ENCODE data around the gene IGSF21.

The IGSF21 gene

DNA sequence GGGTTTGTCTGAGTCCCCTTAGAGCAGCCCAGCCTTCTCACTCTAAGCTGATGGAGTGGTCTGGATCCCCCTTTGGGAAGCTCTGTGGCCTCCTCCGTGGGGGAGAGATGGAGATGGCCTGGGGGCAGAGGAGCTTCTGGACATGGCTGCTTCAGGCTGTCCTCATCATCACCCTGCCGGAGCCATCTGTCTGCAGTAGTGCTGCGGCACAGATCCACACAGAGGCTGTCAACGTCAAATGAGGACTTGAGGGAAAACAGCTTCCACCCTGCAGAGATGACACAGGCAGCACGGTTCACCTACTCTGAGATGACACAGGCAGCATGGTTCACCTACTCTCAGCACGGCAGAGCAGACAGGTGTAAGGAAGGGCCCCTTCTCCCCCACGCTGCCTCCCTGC lies 134.3 kb downstream of the IGSF21 start:
- WGBS (ENCODE audit: extremely low coverage, insufficient coverage, insufficient read length), result no CpG with 5 or more reads among the region's 7 CpGs
- H2BK5ac ChIP-seq (ENCODE audit: low read depth, low read length, poor library complexity), result no peak overlapping the region
- no peaks in the 10 kb centered on the region for H3K27me3 ChIP-seq (ENCODE audit: insufficient read depth, low read length)
- no peak overlapping the region for H3K4me3 ChIP-seq (ENCODE audit: low read depth, low read length)
- no peaks in the 10 kb centered on the region for H3K4me1 ChIP-seq (ENCODE audit: control insufficient read depth in 1 of 2, insufficient read depth in 2 of 2, low read length in 2 of 2)
- no peak for DNase-seq
- H2AFZ ChIP-seq (ENCODE audit: insufficient read depth, low read length, poor library complexity), result no peak overlapping the region
- H2BK120ac ChIP-seq (ENCODE audit: insufficient read depth, low read length, poor library complexity), result no peak overlapping the region
- no peak overlapping the region for H4K8ac ChIP-seq (ENCODE audit: low read depth, low read length)
- no peak overlapping the region for H4K12ac ChIP-seq (ENCODE audit: low read depth, low read length)
- no peak overlapping the region for H3K14ac ChIP-seq (ENCODE audit: low read length)
- no peak overlapping the region for H3K27ac ChIP-seq (ENCODE audit: low read depth, low read length)
- no peak overlapping the region for H2AK5ac ChIP-seq (ENCODE audit: low read length)
- H3K36me3 ChIP-seq (ENCODE audit: control insufficient read depth in 1 of 2, insufficient read depth in 2 of 2, low read length in 2 of 2), result no peaks in the 10 kb centered on the region
- H3K4me2 ChIP-seq (ENCODE audit: low read length), result no peak overlapping the region
- no peak overlapping the region for H3K9ac ChIP-seq (ENCODE audit: low read length)
- no peak overlapping the region for H3K4ac ChIP-seq (ENCODE audit: low read depth, low read length)
- H3K23ac ChIP-seq (ENCODE audit: low read length), result no peak overlapping the region
- no peaks in the 10 kb centered on the region for H3K79me2 ChIP-seq (ENCODE audit: control insufficient read depth, insufficient read depth, low read length, poor library complexity)
- no peak overlapping the region for H2BK12ac ChIP-seq (ENCODE audit: low read length)
- H4K91ac ChIP-seq (ENCODE audit: low read depth, low read length), result no peak overlapping the region
- no peaks in the 10 kb centered on the region for H3K79me1 ChIP-seq (ENCODE audit: low read length)
- H3K9me3 ChIP-seq (ENCODE audit: insufficient read depth, low read depth, low read length), result peaks cover 1% of the 10 kb centered on the region
- H3K18ac ChIP-seq (ENCODE audit: low read length), result no peak overlapping the region

DNA sequence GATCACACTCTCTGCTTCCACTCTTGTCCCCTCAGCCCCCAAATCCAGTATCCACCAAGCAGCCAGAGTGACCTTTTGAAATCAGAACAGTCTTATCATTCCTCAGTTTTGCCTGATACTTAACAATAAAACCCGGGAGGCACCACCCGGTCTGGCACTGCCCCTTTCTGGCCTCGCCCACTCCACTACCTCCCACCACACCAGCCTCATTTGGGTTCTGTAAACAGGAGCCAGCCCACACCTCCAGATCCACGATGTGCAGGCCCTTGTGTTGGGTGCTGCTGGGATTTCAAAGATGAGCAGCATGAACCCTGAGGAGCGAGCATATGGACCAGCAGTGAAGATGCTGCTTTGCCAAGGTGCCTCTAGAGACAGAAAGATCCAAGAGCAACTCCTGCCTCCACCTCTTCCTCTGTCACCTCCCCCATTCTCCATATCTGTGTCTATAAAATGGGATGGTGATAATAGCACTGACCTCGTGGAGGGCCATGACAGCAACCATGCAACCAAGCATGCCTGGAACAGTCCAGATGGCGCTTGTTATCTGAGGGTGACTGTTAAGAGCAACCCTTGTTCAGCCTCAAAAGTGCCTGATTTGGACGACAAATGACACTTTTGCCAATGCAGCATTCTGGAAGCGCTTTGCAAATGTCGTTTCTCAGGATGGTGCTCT lies 136.0 kb downstream of the IGSF21 start:
- H2BK12ac ChIP-seq (ENCODE audit: low read length), result no peak overlapping the region
- no peak overlapping the region for H3K4me3 ChIP-seq (ENCODE audit: low read depth, low read length)
- H3K4ac ChIP-seq (ENCODE audit: low read depth, low read length), result no peak overlapping the region
- no peak overlapping the region for H2BK120ac ChIP-seq (ENCODE audit: insufficient read depth, low read length, poor library complexity)
- no peaks in the 10 kb centered on the region for H3K36me3 ChIP-seq (ENCODE audit: control insufficient read depth in 1 of 2, insufficient read depth in 2 of 2, low read length in 2 of 2)
- no CpG with 5 or more reads among the region's 10 CpGs for WGBS (ENCODE audit: extremely low coverage, insufficient coverage, insufficient read length)
- no peak overlapping the region for H4K12ac ChIP-seq (ENCODE audit: low read depth, low read length)
- H3K9me3 ChIP-seq (ENCODE audit: insufficient read depth, low read depth, low read length), result peaks cover 1% of the 10 kb centered on the region
- no peaks in the 10 kb centered on the region for H3K27me3 ChIP-seq (ENCODE audit: insufficient read depth, low read length)
- H3K27ac ChIP-seq (ENCODE audit: low read depth, low read length), result no peak overlapping the region
- no peak overlapping the region for H3K4me2 ChIP-seq (ENCODE audit: low read length)
- no peak overlapping the region for H4K8ac ChIP-seq (ENCODE audit: low read depth, low read length)
- H3K9ac ChIP-seq (ENCODE audit: low read length), result peak overlapping the region; percentile 24
- H2AK5ac ChIP-seq (ENCODE audit: low read length), result no peak overlapping the region
- no peak overlapping the region for H2BK5ac ChIP-seq (ENCODE audit: low read depth, low read length, poor library complexity)
- no peaks in the 10 kb centered on the region for H3K79me2 ChIP-seq (ENCODE audit: control insufficient read depth, insufficient read depth, low read length, poor library complexity)
- no peak overlapping the region for H3K14ac ChIP-seq (ENCODE audit: low read length)
- no peak overlapping the region for H3K18ac ChIP-seq (ENCODE audit: low read length)
- no peaks in the 10 kb centered on the region for H3K4me1 ChIP-seq (ENCODE audit: control insufficient read depth in 1 of 2, insufficient read depth in 2 of 2, low read length in 2 of 2)
- no peak overlapping the region for H2AFZ ChIP-seq (ENCODE audit: insufficient read depth, low read length, poor library complexity)
- H4K91ac ChIP-seq (ENCODE audit: low read depth, low read length), result no peak overlapping the region
- no peak overlapping the region for H3K23ac ChIP-seq (ENCODE audit: low read length)
- no peaks in the 10 kb centered on the region for H3K79me1 ChIP-seq (ENCODE audit: low read length)
- DNase-seq, result no peak

DNA sequence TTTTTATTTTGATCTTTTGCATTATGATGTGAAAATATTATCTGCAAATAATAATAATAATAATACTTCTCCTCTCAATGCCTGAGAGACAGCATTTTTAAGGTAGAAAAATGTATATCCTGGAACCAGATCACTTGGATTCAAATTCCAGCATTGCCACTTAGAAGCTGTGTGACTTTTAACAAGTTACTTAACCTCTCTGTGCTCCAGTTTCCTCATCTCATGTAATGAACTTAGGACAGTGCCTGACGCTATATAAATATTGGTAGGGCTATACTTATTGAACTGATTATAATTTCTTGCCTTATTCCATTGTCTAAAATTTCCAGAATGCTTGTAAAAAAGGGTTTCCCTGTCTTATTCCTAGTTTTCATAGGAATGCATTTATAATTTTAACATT lies 137.2 kb downstream of the IGSF21 start:
- Histone ChIP-seq H3K18ac (ENCODE audit: low read length) (no peak overlapping the region), H3K4me3 (ENCODE audit: low read depth, low read length) (no peak overlapping the region), H2BK120ac (ENCODE audit: insufficient read depth, low read length, poor library complexity) (no peak overlapping the region), H2AK5ac (ENCODE audit: low read length) (no peak overlapping the region), H3K4ac (ENCODE audit: low read depth, low read length) (no peak overlapping the region), H3K4me2 (ENCODE audit: low read length) (no peak overlapping the region), H3K27me3 (ENCODE audit: insufficient read depth, low read length) (no peaks in the 10 kb centered on the region), H3K4me1 (ENCODE audit: control insufficient read depth in 1 of 2, insufficient read depth in 2 of 2, low read length in 2 of 2) (no peaks in the 10 kb centered on the region), H4K8ac (ENCODE audit: low read depth, low read length) (no peak overlapping the region), H2BK12ac (ENCODE audit: low read length) (no peak overlapping the region), H4K12ac (ENCODE audit: low read depth, low read length) (no peak overlapping the region), H3K79me2 (ENCODE audit: control insufficient read depth, insufficient read depth, low read length, poor library complexity) (no peaks in the 10 kb centered on the region), H3K9ac (ENCODE audit: low read length) (no peak overlapping the region), H3K14ac (ENCODE audit: low read length) (no peak overlapping the region), H2AFZ (ENCODE audit: insufficient read depth, low read length, poor library complexity) (no peak overlapping the region), H3K23ac (ENCODE audit: low read length) (no peak overlapping the region), H3K36me3 (ENCODE audit: control insufficient read depth in 1 of 2, insufficient read depth in 2 of 2, low read length in 2 of 2) (no peaks in the 10 kb centered on the region), H3K9me3 (ENCODE audit: insufficient read depth, low read depth, low read length) (peaks cover 1% of the 10 kb centered on the region), H2BK5ac (ENCODE audit: low read depth, low read length, poor library complexity) (no peak overlapping the region), H3K79me1 (ENCODE audit: low read length) (no peaks in the 10 kb centered on the region), H3K27ac (ENCODE audit: low read depth, low read length) (no peak overlapping the region), H4K91ac (ENCODE audit: low read depth, low read length) (no peak overlapping the region)
- no CpG with 5 or more reads among the region's 1 CpG for WGBS (ENCODE audit: extremely low coverage, insufficient coverage, insufficient read length)
- DNase-seq, result no peak

DNA sequence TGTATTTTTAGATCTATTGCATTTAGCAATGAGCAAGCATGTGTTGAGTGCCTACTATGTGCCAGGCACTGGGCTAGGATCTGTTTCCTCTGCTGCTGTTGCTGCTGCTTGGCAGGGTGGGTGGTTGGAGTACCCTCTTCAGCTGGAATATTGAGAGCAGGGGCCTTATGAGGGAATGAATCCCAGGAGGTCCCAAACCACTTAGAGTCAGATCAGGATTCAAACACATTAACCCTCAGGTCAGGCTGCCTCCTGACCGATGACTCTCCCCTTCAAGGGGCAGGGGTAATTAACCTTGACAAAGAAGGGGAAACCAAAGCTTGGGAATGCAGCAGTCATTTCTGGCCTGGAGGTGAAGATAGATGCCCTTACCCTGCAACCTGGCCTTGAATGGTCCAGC lies 138.0 kb downstream of the IGSF21 start:
- Histone ChIP-seq H3K23ac (ENCODE audit: low read length) (no peak overlapping the region), H2BK5ac (ENCODE audit: low read depth, low read length, poor library complexity) (no peak overlapping the region), H3K27ac (ENCODE audit: low read depth, low read length) (no peak overlapping the region), H3K79me2 (ENCODE audit: control insufficient read depth, insufficient read depth, low read length, poor library complexity) (no peaks in the 10 kb centered on the region), H2BK120ac (ENCODE audit: insufficient read depth, low read length, poor library complexity) (no peak overlapping the region), H2AK5ac (ENCODE audit: low read length) (no peak overlapping the region), H3K14ac (ENCODE audit: low read length) (no peak overlapping the region), H4K91ac (ENCODE audit: low read depth, low read length) (no peak overlapping the region), H3K18ac (ENCODE audit: low read length) (no peak overlapping the region), H4K8ac (ENCODE audit: low read depth, low read length) (no peak overlapping the region), H3K27me3 (ENCODE audit: insufficient read depth, low read length) (no peaks in the 10 kb centered on the region), H3K9me3 (ENCODE audit: insufficient read depth, low read depth, low read length) (peaks cover 1% of the 10 kb centered on the region), H2AFZ (ENCODE audit: insufficient read depth, low read length, poor library complexity) (no peak overlapping the region), H4K12ac (ENCODE audit: low read depth, low read length) (no peak overlapping the region), H3K4ac (ENCODE audit: low read depth, low read length) (no peak overlapping the region), H3K4me2 (ENCODE audit: low read length) (no peak overlapping the region), H3K4me1 (ENCODE audit: control insufficient read depth in 1 of 2, insufficient read depth in 2 of 2, low read length in 2 of 2) (no peaks in the 10 kb centered on the region), H3K36me3 (ENCODE audit: control insufficient read depth in 1 of 2, insufficient read depth in 2 of 2, low read length in 2 of 2) (no peaks in the 10 kb centered on the region), H3K9ac (ENCODE audit: low read length) (no peak overlapping the region), H3K4me3 (ENCODE audit: low read depth, low read length) (no peak overlapping the region), H3K79me1 (ENCODE audit: low read length) (no peaks in the 10 kb centered on the region), H2BK12ac (ENCODE audit: low read length) (no peak overlapping the region)
- WGBS (ENCODE audit: extremely low coverage, insufficient coverage, insufficient read length), result no CpG with 5 or more reads among the region's 1 CpG
- no peak for DNase-seq

Data from trophoblast cell (in vitro differentiated cells and primary cell).